SK-N-SH treated with all-trans-retinoic acid at 6 μM for 48 hours (cell line): ENCODE results near the gene ABL2.

ENCODE experiments used
- ATAC-seq: fragments of 200-7000 bp; cut with Tn5 transposase; 3 replicates; pipeline ENCODE4 v1.9.1; 2020; ENCODE audit warnings: mild to moderate bottlenecking, moderate library complexity
- ARNTL ChIP-seq: fragments of 450-650 bp; formaldehyde crosslinking; IDR thresholded peaks from 2 replicates; pipeline ENCODE4 v1.5.0; 2020; ENCODE audit warnings: low read depth, mild to moderate bottlenecking, moderate library complexity, borderline replicate concordance
- CSDC2 ChIP-seq: fragments of 250-450 bp; sonication (Bioruptor Pico); IDR thresholded peaks from 2 replicates; pipeline ENCODE4 v1.5.0; 2020; ENCODE audit warnings: mild to moderate bottlenecking, moderate library complexity
- ESRRG ChIP-seq: fragments of 250-450 bp; sonication (Bioruptor Pico); IDR thresholded peaks from 2 replicates; pipeline ENCODE4 v1.6.1; 2021; ENCODE audit warnings: mild to moderate bottlenecking
- GLIS3 ChIP-seq: fragments of 250-450 bp; sonication (Bioruptor Pico); IDR thresholded peaks from 2 replicates; pipeline ENCODE4 v1.5.0; 2020; ENCODE audit warnings: mild to moderate bottlenecking, moderate library complexity
- ISL1 ChIP-seq: fragments of 250-450 bp; sonication (Bioruptor Pico); IDR thresholded peaks from 2 replicates; pipeline ENCODE4 v2.1.2; 2022; ENCODE audit warnings: mild to moderate bottlenecking, moderate library complexity
- OSR1 ChIP-seq: fragments of 250-450 bp; sonication (Bioruptor Pico); IDR thresholded peaks from 2 replicates; pipeline ENCODE4 v1.8.0; 2022; ENCODE audit warnings: moderate library complexity, mild to moderate bottlenecking, inconsistent platforms
- PPARA ChIP-seq: fragments of 250-450 bp; sonication (Bioruptor Pico); IDR thresholded peaks from 2 replicates; pipeline ENCODE4 v1.5.0; 2020; ENCODE audit warnings: mild to moderate bottlenecking, borderline replicate concordance
- SNAI2 ChIP-seq: fragments of 250-450 bp; sonication (Bioruptor Pico); IDR thresholded peaks from 2 replicates; pipeline ENCODE4 v1.5.0; 2020; ENCODE audit warnings: mild to moderate bottlenecking, moderate library complexity
- TCF4 ChIP-seq: fragments of 250-450 bp; sonication (Bioruptor Pico); IDR thresholded peaks from 2 replicates; pipeline ENCODE4 v1.8.0; 2021; ENCODE audit warnings: mild to moderate bottlenecking, moderate library complexity, borderline replicate concordance
- TOX ChIP-seq: fragments of 250-450 bp; sonication (Bioruptor Pico); IDR thresholded peaks from 2 replicates; pipeline ENCODE4 v1.8.0; 2021; ENCODE audit warnings: mild to moderate bottlenecking, moderate library complexity, borderline replicate concordance
- ZC3H10 ChIP-seq: fragments of 250-450 bp; sonication (Bioruptor Pico); IDR thresholded peaks from 2 replicates; pipeline ENCODE4 v1.5.1; 2021; ENCODE audit warnings: mild to moderate bottlenecking, moderate library complexity
- ZFP3 ChIP-seq: fragments of 250-450 bp; sonication (Bioruptor Pico); IDR thresholded peaks from 2 replicates; pipeline ENCODE4 v1.5.0; 2020; ENCODE audit warnings: mild to moderate bottlenecking, moderate library complexity
- ZNF565 ChIP-seq: fragments of 450-650 bp; formaldehyde crosslinking; conservative IDR thresholded peaks from 2 replicates; pipeline ENCODE4 v1.5.0; 2020; ENCODE audit warnings: low read depth, mild to moderate bottlenecking, moderate library complexity
- ZNF70 ChIP-seq: fragments of 450-650 bp; formaldehyde crosslinking; IDR thresholded peaks from 2 replicates; pipeline ENCODE4 v1.5.0; 2020; ENCODE audit warnings: mild to moderate bottlenecking, moderate library complexity
- ZNF8 ChIP-seq: fragments of 450-650 bp; formaldehyde crosslinking; IDR thresholded peaks from 2 replicates; pipeline ENCODE4 v1.5.0; 2020; ENCODE audit warnings: mild to moderate bottlenecking, moderate library complexity
- TF ChIP-seq, protein P1 (sequence below): fragments of 250-450 bp; sonication (Bioruptor Pico); IDR thresholded peaks from 2 replicates; pipeline ENCODE4 v1.8.0; 2021; ENCODE audit warnings: low read depth, mild to moderate bottlenecking, moderate library complexity, borderline replicate concordance
- TF ChIP-seq, protein P2 (sequence below): fragments of 250-450 bp; sonication (Bioruptor Pico); IDR thresholded peaks from 2 replicates; pipeline ENCODE4 v1.5.1; 2021; ENCODE audit warnings: mild to moderate bottlenecking, moderate library complexity
- TF ChIP-seq, protein P3 (sequence below): fragments of 250-450 bp; sonication (Bioruptor Pico); IDR thresholded peaks from 2 replicates; pipeline ENCODE4 v1.5.0; 2020; ENCODE audit warnings: mild to moderate bottlenecking, moderate library complexity
- TF ChIP-seq, protein P4 (sequence below): fragments of 250-450 bp; sonication (Bioruptor Pico); IDR thresholded peaks from 2 replicates; pipeline ENCODE4 v1.5.1; 2020; ENCODE audit warnings: low read depth, mild to moderate bottlenecking, moderate library complexity
- TF ChIP-seq, protein P5 (sequence below): fragments of 250-450 bp; sonication (Bioruptor Pico); IDR thresholded peaks from 2 replicates; pipeline ENCODE4 v1.8.0; 2020; ENCODE audit warnings: mild to moderate bottlenecking, moderate library complexity, borderline replicate concordance

The ABL2 gene

DNA sequence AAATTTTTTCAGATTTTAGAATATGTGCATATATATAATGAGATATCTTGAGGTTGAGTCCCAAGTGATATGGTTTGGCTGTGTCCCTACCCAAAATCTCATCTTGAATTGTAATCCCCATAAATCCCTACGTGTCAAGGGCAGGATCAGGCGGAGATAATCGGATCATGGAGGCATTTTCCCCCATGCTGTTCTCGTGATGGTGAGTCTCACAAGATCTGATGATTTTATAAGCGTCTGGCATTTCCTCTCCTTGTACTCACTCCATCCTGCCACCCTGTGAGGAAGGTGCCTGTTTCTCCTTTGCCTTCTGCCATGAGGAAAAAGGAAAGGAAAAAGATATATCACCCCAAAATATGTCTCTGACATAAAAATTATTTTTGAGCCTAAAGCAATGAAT is 83.0 kb downstream of the ABL2 start:
- ATAC-seq, result no peak
- no peak for TF ChIP-seq OSR1 (CRISPR knock-in tag)

DNA sequence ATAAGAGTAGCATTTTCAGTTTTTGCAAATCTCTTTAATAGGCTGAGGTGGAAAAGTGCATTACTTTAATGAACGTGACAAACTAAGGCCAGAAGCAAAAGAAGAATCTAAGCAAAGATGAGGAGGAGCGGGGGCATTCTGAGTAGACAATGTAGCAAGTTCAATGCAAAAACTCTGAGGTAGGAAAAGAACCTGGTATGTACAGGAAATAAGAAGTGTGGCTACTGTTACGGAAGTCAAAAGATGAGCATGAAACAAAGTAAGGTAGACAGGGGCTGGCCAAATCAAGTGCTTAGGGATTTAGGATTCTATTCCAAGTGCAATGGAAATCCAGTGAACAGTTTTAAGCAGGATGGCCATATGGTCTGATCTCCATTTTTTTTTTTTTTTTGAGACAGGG is 84.0 kb downstream of the ABL2 start:
- no peak for ATAC-seq
- TF ChIP-seq, protein P1, sequence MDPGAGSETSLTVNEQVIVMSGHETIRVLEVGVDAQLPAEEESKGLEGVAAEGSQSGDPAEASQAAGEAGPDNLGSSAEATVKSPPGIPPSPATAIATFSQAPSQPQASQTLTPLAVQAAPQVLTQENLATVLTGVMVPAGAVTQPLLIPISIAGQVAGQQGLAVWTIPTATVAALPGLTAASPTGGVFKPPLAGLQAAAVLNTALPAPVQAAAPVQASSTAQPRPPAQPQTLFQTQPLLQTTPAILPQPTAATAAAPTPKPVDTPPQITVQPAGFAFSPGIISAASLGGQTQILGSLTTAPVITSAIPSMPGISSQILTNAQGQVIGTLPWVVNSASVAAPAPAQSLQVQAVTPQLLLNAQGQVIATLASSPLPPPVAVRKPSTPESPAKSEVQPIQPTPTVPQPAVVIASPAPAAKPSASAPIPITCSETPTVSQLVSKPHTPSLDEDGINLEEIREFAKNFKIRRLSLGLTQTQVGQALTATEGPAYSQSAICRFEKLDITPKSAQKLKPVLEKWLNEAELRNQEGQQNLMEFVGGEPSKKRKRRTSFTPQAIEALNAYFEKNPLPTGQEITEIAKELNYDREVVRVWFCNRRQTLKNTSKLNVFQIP (CRISPR knock-in tag), result no peak
- TF ChIP-seq GLIS3 (CRISPR knock-in tag) (no peak), ESRRG (no peak), ZNF8 (CRISPR knock-in tag) (no peak), SNAI2 (CRISPR knock-in tag) (no peak), ARNTL (CRISPR knock-in tag) (no peak), TCF4 (CRISPR knock-in tag) (no peak), ISL1 (no peak), ZC3H10 (no peak), PPARA (CRISPR knock-in tag) (no peak), TOX (no peak), CSDC2 (CRISPR knock-in tag) (no peak), OSR1 (CRISPR knock-in tag) (no peak), ZNF565 (CRISPR knock-in tag) (no peak)
- TF ChIP-seq, protein P2, sequence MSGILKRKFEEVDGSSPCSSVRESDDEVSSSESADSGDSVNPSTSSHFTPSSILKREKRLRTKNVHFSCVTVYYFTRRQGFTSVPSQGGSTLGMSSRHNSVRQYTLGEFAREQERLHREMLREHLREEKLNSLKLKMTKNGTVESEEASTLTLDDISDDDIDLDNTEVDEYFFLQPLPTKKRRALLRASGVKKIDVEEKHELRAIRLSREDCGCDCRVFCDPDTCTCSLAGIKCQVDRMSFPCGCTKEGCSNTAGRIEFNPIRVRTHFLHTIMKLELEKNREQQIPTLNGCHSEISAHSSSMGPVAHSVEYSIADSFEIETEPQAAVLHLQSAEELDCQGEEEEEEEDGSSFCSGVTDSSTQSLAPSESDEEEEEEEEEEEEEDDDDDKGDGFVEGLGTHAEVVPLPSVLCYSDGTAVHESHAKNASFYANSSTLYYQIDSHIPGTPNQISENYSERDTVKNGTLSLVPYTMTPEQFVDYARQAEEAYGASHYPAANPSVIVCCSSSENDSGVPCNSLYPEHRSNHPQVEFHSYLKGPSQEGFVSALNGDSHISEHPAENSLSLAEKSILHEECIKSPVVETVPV (CRISPR knock-in tag), result no peak
- TF ChIP-seq, protein P3, sequence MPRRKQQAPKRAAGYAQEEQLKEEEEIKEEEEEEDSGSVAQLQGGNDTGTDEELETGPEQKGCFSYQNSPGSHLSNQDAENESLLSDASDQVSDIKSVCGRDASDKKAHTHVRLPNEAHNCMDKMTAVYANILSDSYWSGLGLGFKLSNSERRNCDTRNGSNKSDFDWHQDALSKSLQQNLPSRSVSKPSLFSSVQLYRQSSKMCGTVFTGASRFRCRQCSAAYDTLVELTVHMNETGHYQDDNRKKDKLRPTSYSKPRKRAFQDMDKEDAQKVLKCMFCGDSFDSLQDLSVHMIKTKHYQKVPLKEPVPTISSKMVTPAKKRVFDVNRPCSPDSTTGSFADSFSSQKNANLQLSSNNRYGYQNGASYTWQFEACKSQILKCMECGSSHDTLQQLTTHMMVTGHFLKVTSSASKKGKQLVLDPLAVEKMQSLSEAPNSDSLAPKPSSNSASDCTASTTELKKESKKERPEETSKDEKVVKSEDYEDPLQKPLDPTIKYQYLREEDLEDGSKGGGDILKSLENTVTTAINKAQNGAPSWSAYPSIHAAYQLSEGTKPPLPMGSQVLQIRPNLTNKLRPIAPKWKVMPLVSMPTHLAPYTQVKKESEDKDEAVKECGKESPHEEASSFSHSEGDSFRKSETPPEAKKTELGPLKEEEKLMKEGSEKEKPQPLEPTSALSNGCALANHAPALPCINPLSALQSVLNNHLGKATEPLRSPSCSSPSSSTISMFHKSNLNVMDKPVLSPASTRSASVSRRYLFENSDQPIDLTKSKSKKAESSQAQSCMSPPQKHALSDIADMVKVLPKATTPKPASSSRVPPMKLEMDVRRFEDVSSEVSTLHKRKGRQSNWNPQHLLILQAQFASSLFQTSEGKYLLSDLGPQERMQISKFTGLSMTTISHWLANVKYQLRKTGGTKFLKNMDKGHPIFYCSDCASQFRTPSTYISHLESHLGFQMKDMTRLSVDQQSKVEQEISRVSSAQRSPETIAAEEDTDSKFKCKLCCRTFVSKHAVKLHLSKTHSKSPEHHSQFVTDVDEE, result no peak
- TF ChIP-seq, protein P4, sequence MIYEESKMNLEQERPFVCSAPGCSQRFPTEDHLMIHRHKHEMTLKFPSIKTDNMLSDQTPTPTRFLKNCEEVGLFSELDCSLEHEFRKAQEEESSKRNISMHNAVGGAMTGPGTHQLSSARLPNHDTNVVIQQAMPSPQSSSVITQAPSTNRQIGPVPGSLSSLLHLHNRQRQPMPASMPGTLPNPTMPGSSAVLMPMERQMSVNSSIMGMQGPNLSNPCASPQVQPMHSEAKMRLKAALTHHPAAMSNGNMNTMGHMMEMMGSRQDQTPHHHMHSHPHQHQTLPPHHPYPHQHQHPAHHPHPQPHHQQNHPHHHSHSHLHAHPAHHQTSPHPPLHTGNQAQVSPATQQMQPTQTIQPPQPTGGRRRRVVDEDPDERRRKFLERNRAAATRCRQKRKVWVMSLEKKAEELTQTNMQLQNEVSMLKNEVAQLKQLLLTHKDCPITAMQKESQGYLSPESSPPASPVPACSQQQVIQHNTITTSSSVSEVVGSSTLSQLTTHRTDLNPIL (CRISPR knock-in tag), result no peak
- TF ChIP-seq, all 23 proteins: peak for 0

DNA sequence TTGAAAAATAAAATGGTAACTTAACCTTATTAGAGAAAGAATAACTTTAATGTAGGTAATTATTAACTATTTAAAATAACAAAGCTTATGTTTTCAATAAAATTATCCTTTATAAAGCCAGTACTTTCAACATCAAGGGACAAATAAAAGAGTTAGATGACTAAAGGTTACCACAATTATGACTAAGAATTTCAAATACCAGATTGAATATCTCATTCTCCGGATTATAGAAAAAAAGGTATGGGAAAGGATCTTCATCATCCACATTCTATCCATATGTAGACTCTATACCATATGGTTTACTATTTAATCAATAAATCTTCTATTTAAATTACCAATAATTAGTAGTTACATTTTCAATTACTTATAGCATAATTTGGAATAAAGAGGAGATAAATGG is 84.9 kb downstream of the ABL2 start:
- TF ChIP-seq, protein P5, sequence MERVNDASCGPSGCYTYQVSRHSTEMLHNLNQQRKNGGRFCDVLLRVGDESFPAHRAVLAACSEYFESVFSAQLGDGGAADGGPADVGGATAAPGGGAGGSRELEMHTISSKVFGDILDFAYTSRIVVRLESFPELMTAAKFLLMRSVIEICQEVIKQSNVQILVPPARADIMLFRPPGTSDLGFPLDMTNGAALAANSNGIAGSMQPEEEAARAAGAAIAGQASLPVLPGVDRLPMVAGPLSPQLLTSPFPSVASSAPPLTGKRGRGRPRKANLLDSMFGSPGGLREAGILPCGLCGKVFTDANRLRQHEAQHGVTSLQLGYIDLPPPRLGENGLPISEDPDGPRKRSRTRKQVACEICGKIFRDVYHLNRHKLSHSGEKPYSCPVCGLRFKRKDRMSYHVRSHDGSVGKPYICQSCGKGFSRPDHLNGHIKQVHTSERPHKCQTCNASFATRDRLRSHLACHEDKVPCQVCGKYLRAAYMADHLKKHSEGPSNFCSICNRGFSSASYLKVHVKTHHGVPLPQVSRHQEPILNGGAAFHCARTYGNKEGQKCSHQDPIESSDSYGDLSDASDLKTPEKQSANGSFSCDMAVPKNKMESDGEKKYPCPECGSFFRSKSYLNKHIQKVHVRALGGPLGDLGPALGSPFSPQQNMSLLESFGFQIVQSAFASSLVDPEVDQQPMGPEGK (CRISPR knock-in tag), result no peak
- no peak for TF ChIP-seq ISL1
- no peak for TF ChIP-seq ESRRG
- TF ChIP-seq ZFP3 (CRISPR knock-in tag), result no peak
- TF ChIP-seq TOX, result no peak
- TF ChIP-seq, protein P4 (CRISPR knock-in tag), result no peak
- TF ChIP-seq, protein P1 (CRISPR knock-in tag), result no peak
- no peak for TF ChIP-seq CSDC2 (CRISPR knock-in tag)
- TF ChIP-seq ARNTL (CRISPR knock-in tag), result no peak
- no peak for TF ChIP-seq ZNF70 (CRISPR knock-in tag)
- no peak for TF ChIP-seq SNAI2 (CRISPR knock-in tag)
- TF ChIP-seq, all 23 proteins: peak for 0
- no peak for ATAC-seq
